ENCODE results near the gene SHISA8.

The SHISA8 gene

GRCh38 chr22:41913842-41914534 lies 886 bp downstream of the SHISA8 start:
- no peak for DNase-seq

- DNase-seq: no peak
Measured at GRCh38 chr22:41913040-41913719, 1.7 kb downstream of the SHISA8 start.

GRCh38 chr22:41912338-41913039 lies 2.4 kb downstream of the SHISA8 start:
- DNase-seq: no peak

GRCh38 chr22:41911001-41911611 lies 3.8 kb downstream of the SHISA8 start:
- DNase-seq: no peak

- DNase-seq: no peak
Measured at GRCh38 chr22:41910050-41911000, 4.5 kb downstream of the SHISA8 start.

GRCh38 chr22:41909310-41910049 lies 5.4 kb downstream of the SHISA8 start:
- no peak for DNase-seq

GRCh38 chr22:41908411-41909309 lies 6.2 kb downstream of the SHISA8 start:
- DNase-seq: no peak

GRCh38 chr22:41907436-41908401 lies 7.2 kb downstream of the SHISA8 start:
- no peak for DNase-seq

- DNase-seq: no peak
Measured at GRCh38 chr22:41906822-41907221, 8.1 kb downstream of the SHISA8 start.

GRCh38 chr22:41905411-41906202 lies 9.3 kb downstream of the SHISA8 start:
- DNase-seq: no peak

- DNase-seq: no peak
Measured at GRCh38 chr22:41904450-41905410, 10.1 kb downstream of the SHISA8 start.

- DNase-seq: no peak
Measured at GRCh38 chr22:41902932-41903421, 11.9 kb downstream of the SHISA8 start.

- DNase-seq: no peak
Measured at GRCh38 chr22:41902016-41902415, 12.9 kb downstream of the SHISA8 start.

- no peak for DNase-seq
Measured at GRCh38 chr22:41900652-41901312, 14.1 kb downstream of the SHISA8 start.

GRCh38 chr22:41899992-41900651 lies 14.8 kb downstream of the SHISA8 start:
- DNase-seq: no peak

GRCh38 chr22:41899110-41899509 lies 15.8 kb downstream of the SHISA8 start:
- DNase-seq: no peak
